HG03575 (cell line): ENCODE data around the gene RFX2.

ENCODE experiments used
- ATAC-seq: cut with Tn5 transposase; IDR thresholded peaks from one replicate; pipeline ENCODE4 v1.9.1; 2021; ENCODE audit not compliant: unreplicated experiment, insufficient number of reproducible peaks, low FRiP score; ENCODE audit errors: extremely low read depth

Gene RFX2

GRCh38 chr19:6063576-6064335, 46.5 kb downstream of the RFX2 start:
- ATAC-seq, result no peak

GRCh38 chr19:6062961-6063575, 47.2 kb downstream of the RFX2 start:
- ATAC-seq, result no peak

GRCh38 chr19:6062274-6062673, 48.0 kb downstream of the RFX2 start:
- ATAC-seq, result no peak

GRCh38 chr19:6061376-6062130, 48.7 kb downstream of the RFX2 start:
- ATAC-seq, result no peak

- no peak for ATAC-seq
Observed at GRCh38 chr19:6060600-6061375, 49.5 kb downstream of the RFX2 start.

GRCh38 chr19:6059988-6060599, 50.2 kb downstream of the RFX2 start:
- no peak for ATAC-seq

- ATAC-seq, result no peak
Observed at GRCh38 chr19:6059396-6059947, 50.8 kb downstream of the RFX2 start.

- ATAC-seq, result no peak
Observed at GRCh38 chr19:6058518-6059201, 51.6 kb downstream of the RFX2 start.

GRCh38 chr19:6057651-6058517, 52.4 kb downstream of the RFX2 start:
- no peak for ATAC-seq

- no peak for ATAC-seq
Observed at GRCh38 chr19:6056801-6057650, 53.3 kb downstream of the RFX2 start.

GRCh38 chr19:6056282-6056741, 54.0 kb downstream of the RFX2 start:
- no peak for ATAC-seq

GRCh38 chr19:6055013-6055795, 55.1 kb downstream of the RFX2 start:
- ATAC-seq, result no peak

- no peak for ATAC-seq
Observed at GRCh38 chr19:6048793-6049405, 61.4 kb downstream of the RFX2 start.

- ATAC-seq, result no peak
Observed at GRCh38 chr19:6048348-6048747, 62.0 kb downstream of the RFX2 start.

GRCh38 chr19:6047741-6048251, 62.5 kb downstream of the RFX2 start:
- no peak for ATAC-seq
